GM12878 (cell line): ENCODE results near the gene GALNTL6. TPM values are rescaled to one million over a fixed set of nuclear protein-coding genes. Genes with fewer than 3 reads are reported as not detected.

Source experiments
- ATAC-seq: fragments of 200-7000 bp; cut with Tn5 transposase; 3 replicates; pipeline ENCODE4 v1.9.1; 2020; ENCODE audit warnings: mild to moderate bottlenecking, moderate library complexity
- BruUV-seq: library from RNA; stranded (reverse); fragments of 400-500 nt; replicated peaks from 2 replicates; lab custom pipeline; 2021; lab: Mats Ljungman, UMichigan
- CTCF ChIA-PET: fragments of 300-600 bp; sonication (Branson Sonifier 250); formaldehyde crosslinking; extraction: SDS; loops from one replicate; lab custom pipeline; 2021; ENCODE audit warnings: inconsistent platforms; lab: Yijun Ruan, JAX
- POLR2A ChIA-PET: fragments of 350-600 bp; formaldehyde crosslinking; extraction: SDS; loops from one replicate; lab custom pipeline; 2021; ENCODE audit warnings: inconsistent platforms; lab: Charles Lee
- RAD21 ChIA-PET: fragments of 300-600 bp; sonication (Branson Sonifier 250); formaldehyde crosslinking; loops from one replicate; lab custom pipeline; 2023; ENCODE audit warnings: antibody characterized with exemption; ENCODE audit not compliant: unreplicated experiment; lab: Charles Lee
- SMC1A ChIA-PET: fragments of 300-600 bp; sonication (Branson Sonifier 250); formaldehyde crosslinking; loops from one replicate; lab custom pipeline; 2023; ENCODE audit not compliant: unreplicated experiment, uncharacterized antibody; lab: Charles Lee
- DNase-seq: peaks from one replicate; pipeline ENCODE4 v3.0.0-alpha.2; 2011; ENCODE audit warnings: low read depth, low spot score
- FAIRE-seq: peaks from 3 replicates; lab custom pipeline; 2011; peaks lifted over from hg19 to GRCh38; lab: Jason Lieb, UNC
- H2AFZ ChIP-seq: 2 replicates; pipeline ENCODE4 v1.6.0; 2011; ENCODE audit warnings: low read depth, low read length, control low read depth; ENCODE audit not compliant: control insufficient read depth
- H3K27ac ChIP-seq: 2 replicates; pipeline ENCODE4 v1.5.1; 2011; ENCODE audit warnings: control low read depth; ENCODE audit not compliant: control insufficient read depth, insufficient read depth
- H3K27me3 ChIP-seq, 2 experiments: replicated peaks in 1 of 2; 2 replicates each; pipeline versions ENCODE4 v1.6.0 to v1.6.1; 2011; ENCODE audit warnings: low read length in 1 of 2; ENCODE audit not compliant: control insufficient read depth in 2 of 2, insufficient read depth in 2 of 2
- H3K36me3 ChIP-seq, 2 experiments: 2 replicates each; pipeline ENCODE4 v1.5.1; 2011; ENCODE audit warnings: low read length in 1 of 2; ENCODE audit not compliant: control insufficient read depth in 2 of 2, insufficient read depth in 2 of 2
- H3K4me1 ChIP-seq: 2 replicates; pipeline ENCODE4 v1.6.1; 2011; ENCODE audit warnings: mild to moderate bottlenecking, low read length, moderate library complexity, mixed read lengths; ENCODE audit not compliant: control insufficient read depth, insufficient read depth
- H3K4me2 ChIP-seq: 2 replicates; pipeline ENCODE4 v1.6.0; 2011; ENCODE audit warnings: control low read depth; ENCODE audit not compliant: control insufficient read depth, insufficient read depth
- H3K4me3 ChIP-seq: fragments of 200-600 bp; sonication (generic); 2 replicates; pipeline ENCODE4 v1.5.1; 2016
- H3K79me2 ChIP-seq: 2 replicates; pipeline ENCODE4 v1.6.0; 2011; ENCODE audit warnings: low read length; ENCODE audit not compliant: control insufficient read depth, insufficient read depth
- H3K9ac ChIP-seq: 2 replicates; pipeline ENCODE4 v1.8.0; 2011; ENCODE audit warnings: low read length, control low read depth, mixed read lengths; ENCODE audit not compliant: control insufficient read depth, insufficient read depth
- H3K9me3 ChIP-seq: replicated peaks from 3 replicates; pipeline ENCODE4 v1.5.1; 2011; ENCODE audit warnings: mild to moderate bottlenecking, low read length; ENCODE audit not compliant: control insufficient read depth, insufficient read depth
- H4K20me1 ChIP-seq: 2 replicates; pipeline ENCODE4 v1.6.0; 2011; ENCODE audit not compliant: control insufficient read depth, insufficient read depth
- SIN3A ChIP-seq: IDR thresholded peaks from 2 replicates; pipeline ENCODE4 v1.6.1; 2012; ENCODE audit warnings: low read depth, low read length, improper control_type of control experiment
- WGBS: methylation state at CpG from one replicate; pipeline ENCODE4 v1.1.6; 2016; ENCODE audit warnings: low lambda C conversion rate; ENCODE audit not compliant: insufficient replicate concordance, insufficient coverage; ENCODE audit errors: missing lambda C conversion rate; 5-methylcytosine and 5-hydroxymethylcytosine counted together
- in situ Hi-C: fragments of 300-500 bp; cut with MboI; formaldehyde crosslinking; loops from 9 replicates; pipeline ENCODE4 v1.14.3; 2018; ENCODE audit warnings: mixed read lengths
- intact Hi-C: fragments of 100-400 bp; cut with micrococcal nuclease; formaldehyde crosslinking; loops from one replicate; pipeline ENCODE4 v1.14.2; 2022; ENCODE audit not compliant: unreplicated experiment
- polyA plus RNA-seq, 11 experiments: library from polyadenylated mRNA; depleted of rRNA in 4 of 11; unstranded in 6 of 11; stranded (reverse) in 5 of 11; fragments of >200 nt; fragmentation: Nextera tagmentation in 4 of 11; fragmentation: Illumina TruSeq in 1 of 11; extraction: Ambion mirVana in 4 of 11; extraction: Trizol in 1 of 11; gene quantifications; 1 replicate in 1 of 11; 2 replicates in 10 of 11; pipeline versions ENCODE4 v1.2.1 to v1.2.3, GENCODE V29; 2011 to 2016; ENCODE audit warnings: inconsistent platforms in 2 of 11, missing spikeins in 2 of 11, low read depth in 1 of 11
- total RNA-seq, 4 experiments: library from RNA; depleted of rRNA in 3 of 4; stranded (reverse); fragments of >200 nt in 3 of 4; fragmentation: Illumina TruSeq in 1 of 4; extraction: Trizol in 1 of 4; gene quantifications; 2 replicates each; pipeline versions ENCODE4 v1.2.1 to v1.2.3, GENCODE V29; 2013 to 2021
- TF ChIP-seq, protein P1 (sequence below): fragments of 450-650 bp; IDR thresholded peaks from 2 replicates; pipeline ENCODE4 v1.6.1; 2017; ENCODE audit warnings: mild to moderate bottlenecking, low read depth, inconsistent platforms; ENCODE audit not compliant: poor library complexity, severe bottlenecking

The GALNTL6 gene
- total and polyA plus RNA-seq, 10 of the 15 experiments (the other 5 are each of a cell fraction or from before 2014, with no cell fraction given) = 0.01 to 0.29 TPM; not detected in 8

- no peak for FAIRE-seq
- Histone ChIP-seq H3K4me3 (no peak overlapping the region), H3K4me1 (no peaks in the 10 kb centered on the region), H3K4me2 (no peak overlapping the region), H3K27me3 (0 out of 4 replicates have a peak, but pooled peaks cover 0 to 1% of the 10 kb centered on the region in 2 experiments), H3K79me2 (no peaks in the 10 kb centered on the region), H3K9ac (no peak overlapping the region), H3K27ac (no peak overlapping the region), H4K20me1 (no peaks in the 10 kb centered on the region), H3K36me3 (no peaks in the 10 kb centered on the region), H3K9me3 (no peaks in the 10 kb centered on the region), H2AFZ (no peak overlapping the region)
- CTCF ChIA-PET = interaction anchor here (0.6 kb wide), 1 partner anchor 21 kb away, joined by 3 read pairs; no protein-coding TSS in a partner anchor
- BruUV-seq = no TSS peak
- SMC1A ChIA-PET = no interaction called here
- DNase-seq = no peak
- 36% methylated on average over 10 of the region's 10 CpGs for WGBS
- RAD21 ChIA-PET = no interaction called here
- POLR2A ChIA-PET = no interaction called here
- TF ChIP-seq SIN3A = no peak
- TF ChIP-seq, protein P1, sequence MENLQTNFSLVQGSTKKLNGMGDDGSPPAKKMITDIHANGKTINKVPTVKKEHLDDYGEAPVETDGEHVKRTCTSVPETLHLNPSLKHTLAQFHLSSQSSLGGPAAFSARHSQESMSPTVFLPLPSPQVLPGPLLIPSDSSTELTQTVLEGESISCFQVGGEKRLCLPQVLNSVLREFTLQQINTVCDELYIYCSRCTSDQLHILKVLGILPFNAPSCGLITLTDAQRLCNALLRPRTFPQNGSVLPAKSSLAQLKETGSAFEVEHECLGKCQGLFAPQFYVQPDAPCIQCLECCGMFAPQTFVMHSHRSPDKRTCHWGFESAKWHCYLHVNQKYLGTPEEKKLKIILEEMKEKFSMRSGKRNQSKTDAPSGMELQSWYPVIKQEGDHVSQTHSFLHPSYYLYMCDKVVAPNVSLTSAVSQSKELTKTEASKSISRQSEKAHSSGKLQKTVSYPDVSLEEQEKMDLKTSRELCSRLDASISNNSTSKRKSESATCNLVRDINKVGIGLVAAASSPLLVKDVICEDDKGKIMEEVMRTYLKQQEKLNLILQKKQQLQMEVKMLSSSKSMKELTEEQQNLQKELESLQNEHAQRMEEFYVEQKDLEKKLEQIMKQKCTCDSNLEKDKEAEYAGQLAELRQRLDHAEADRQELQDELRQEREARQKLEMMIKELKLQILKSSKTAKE = no peak
- intact Hi-C loops = no loop called here
- in situ Hi-C loops = no loop called here
- no peak for ATAC-seq
Measured at GRCh38 chr4:172962564-172963353, 1149.6 kb downstream of the GALNTL6 start.
